ENCODE measurements around the gene LZTS2. TPM values are rescaled to one million over a fixed set of nuclear protein-coding genes. Genes with fewer than 3 reads are reported as not detected.

The LZTS2 gene
- total and polyA plus RNA-seq, 2 of the 8 experiments (the other 6 are each of a cell fraction or from before 2014, with no cell fraction given): 75.7 to 99.5 TPM

GRCh38 chr10:101044117-101044516 lies 44.5 kb downstream of the LZTS2 start:
- H2BK120ac ChIP-seq (replicated peaks; ENCODE audit: low read depth, low read length): no peak overlapping the region
- H3K4me1 ChIP-seq (replicated peaks in 1 of 4; ENCODE audit: control insufficient read depth in 3 of 4, insufficient read depth in 4 of 4, low read length in 3 of 4): peaks cover 3 to 30% (median 18%) of the 10 kb centered on the region in 4 experiments
- H3K4ac ChIP-seq (replicated peaks; ENCODE audit: insufficient read length, low read depth, low read length): no peak overlapping the region
- no peak overlapping the region for H2BK5ac ChIP-seq (ENCODE audit: low read depth, low read length)
- H4K91ac ChIP-seq (replicated peaks; ENCODE audit: insufficient read length, low read length): no peak overlapping the region
- no peak overlapping the region for H4K5ac ChIP-seq (ENCODE audit: insufficient read length, low read depth, low read length)
- peaks cover 5% of the 10 kb centered on the region; the same call in 1 of the 2 replicates for H3K23me2 ChIP-seq (ENCODE audit: low read depth, low read length)
- TF ChIP-seq CHD2 (IDR thresholded peaks at IDR 0.05; ENCODE audit: low read length): no peak
- no peak for TF ChIP-seq ASH2L (IDR thresholded peaks at IDR 0.05; ENCODE audit: low read length)
- no peak for TF ChIP-seq KDM5A (IDR thresholded peaks at IDR 0.05; ENCODE audit: low read length)
- TF ChIP-seq KDM4A (IDR thresholded peaks at IDR 0.05; ENCODE audit: low read depth, low read length, severe bottlenecking): no peak
- TF ChIP-seq POLR2A (IDR thresholded peaks at IDR 0.05; ENCODE audit: control extremely low read depth in 1 of 2, low read depth in 2 of 2, low read length in 2 of 2): no peak
- no peak for TF ChIP-seq RAD21 (IDR thresholded peaks at IDR 0.05 in 1 of 2, conservative IDR thresholded peaks at IDR 0.05 in 1 of 2; ENCODE audit: low read depth in 2 of 2, low read length in 2 of 2)
- TF ChIP-seq TAF7 (optimal IDR thresholded peaks at IDR 0.05; ENCODE audit: borderline replicate concordance, low read depth, low read length): no peak
- TF ChIP-seq HDAC6 (IDR thresholded peaks at IDR 0.05; ENCODE audit: low read depth, low read length): no peak
- TF ChIP-seq SIN3A (conservative IDR thresholded peaks at IDR 0.05 in 1 of 2, IDR thresholded peaks at IDR 0.05 in 1 of 2; ENCODE audit: low read depth in 1 of 2, low read length in 2 of 2): no peak
- TF ChIP-seq SIRT6 (IDR thresholded peaks at IDR 0.05; ENCODE audit: low read length): no peak
- no peak for TF ChIP-seq SAP30 (IDR thresholded peaks at IDR 0.05; ENCODE audit: insufficient read depth, insufficient replicate concordance, low read length)
- H2BK20ac ChIP-seq (ENCODE audit: low read length): no peak overlapping the region
- CTCF ChIA-PET (ENCODE audit: partially characterized antibody): interaction anchor here (1.2 to 51.8 kb wide), 10 partner anchors 17 to 300 kb away, joined by 3 to 2176 read pairs (median 18); partner anchors contain the start of genes KAZALD1, MRPL43, PDZD7 and SFXN3
- H3K14ac ChIP-seq (ENCODE audit: insufficient read length): no peak overlapping the region
- no peak overlapping the region for H3K56ac ChIP-seq (replicated peaks; ENCODE audit: insufficient read length, low read depth, low read length)
- H3K4me3 ChIP-seq (ENCODE audit: extremely low read depth in 1 of 4, insufficient read depth in 2 of 4, low read depth in 3 of 4, low read length in 4 of 4): no peak overlapping the region
- no peak for DNase-seq (ENCODE audit: low read depth in 1 of 2, low spot score in 2 of 2)
- no peak overlapping the region for H4K8ac ChIP-seq (ENCODE audit: extremely low read depth, insufficient read depth, low read length)
- H3K27ac ChIP-seq (ENCODE audit: low read depth, low read length): no peak overlapping the region
- no peaks in the 10 kb centered on the region for H3K36me3 ChIP-seq (ENCODE audit: control insufficient read depth in 2 of 4, insufficient read depth in 4 of 4, low read length in 3 of 4)
- H3K27me3 ChIP-seq (replicated peaks in 1 of 4; ENCODE audit: control insufficient read depth in 3 of 4, extremely low read depth in 1 of 4, insufficient read depth in 3 of 4, low read length in 3 of 4): peaks cover 31 to 55% (median 49%) of the 10 kb centered on the region in 4 experiments
- WGBS, 2 experiments (ENCODE audit: extremely low coverage in 1 of 2, insufficient coverage in 1 of 2, insufficient read length in 1 of 2, insufficient replicate concordance in 2 of 2, low coverage in 1 of 2, low lambda C conversion rate in 2 of 2, missing lambda C conversion rate in 1 of 2): 68% methylated on average over 2 of the region's 2 CpGs; no CpG with 5 or more reads in 1 of the 2 experiments
- POLR2A ChIA-PET (ENCODE audit: partially characterized antibody): interaction anchor here (1.4 to 2.1 kb wide), 3 partner anchors 13 to 37 kb away, joined by 5 to 24 read pairs (median 11); partner anchors contain the start of genes KAZALD1, PDZD7 and SFXN3
- H2AFZ ChIP-seq (ENCODE audit: low read length): no peak overlapping the region
- FAIRE-seq: no peak
- no peak overlapping the region for H3K23ac ChIP-seq (ENCODE audit: insufficient read length)
- no peak overlapping the region for H2BK15ac ChIP-seq (ENCODE audit: low read length)
- no peak overlapping the region for H2BK12ac ChIP-seq (ENCODE audit: low read depth, low read length)
- H4K20me1 ChIP-seq (replicated peaks in 1 of 2; ENCODE audit: control insufficient read depth in 1 of 2, insufficient read depth in 2 of 2, low read length in 2 of 2): peaks cover 10 to 12% of the 10 kb centered on the region in 2 experiments
- no peak overlapping the region for H2AK5ac ChIP-seq (ENCODE audit: low read depth, low read length)
- H3K18ac ChIP-seq (ENCODE audit: extremely low read depth, low read length): no peak overlapping the region
- no peak overlapping the region; a peak in 1 of 4 replicates for H3K4me2 ChIP-seq (ENCODE audit: insufficient read depth in 1 of 2, low read depth in 2 of 2, low read length in 2 of 2)
- no peaks in the 10 kb centered on the region for H3K79me1 ChIP-seq (ENCODE audit: low read depth, low read length)
- H3K9ac ChIP-seq (replicated peaks in 1 of 4; ENCODE audit: extremely low read depth in 1 of 4, low read depth in 3 of 4, low read length in 3 of 4): no peak overlapping the region
- H3K79me2 ChIP-seq (ENCODE audit: control insufficient read depth in 1 of 2, insufficient read depth in 2 of 2, low read length in 2 of 2): no peaks in the 10 kb centered on the region
- no peaks in the 10 kb centered on the region for H3K9me3 ChIP-seq (ENCODE audit: insufficient read depth in 2 of 2, low read depth in 1 of 2, low read length in 1 of 2)
